NCI-H446 (cell line): Measurements from ENCODE around the gene APIP.

Experiments used
- DNase-seq, 2 experiments: peaks; one replicate each; lab custom pipeline; 2025; lab: John Stamatoyannopoulos, UW

Gene APIP, protein sequence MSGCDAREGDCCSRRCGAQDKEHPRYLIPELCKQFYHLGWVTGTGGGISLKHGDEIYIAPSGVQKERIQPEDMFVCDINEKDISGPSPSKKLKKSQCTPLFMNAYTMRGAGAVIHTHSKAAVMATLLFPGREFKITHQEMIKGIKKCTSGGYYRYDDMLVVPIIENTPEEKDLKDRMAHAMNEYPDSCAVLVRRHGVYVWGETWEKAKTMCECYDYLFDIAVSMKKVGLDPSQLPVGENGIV

DNA sequence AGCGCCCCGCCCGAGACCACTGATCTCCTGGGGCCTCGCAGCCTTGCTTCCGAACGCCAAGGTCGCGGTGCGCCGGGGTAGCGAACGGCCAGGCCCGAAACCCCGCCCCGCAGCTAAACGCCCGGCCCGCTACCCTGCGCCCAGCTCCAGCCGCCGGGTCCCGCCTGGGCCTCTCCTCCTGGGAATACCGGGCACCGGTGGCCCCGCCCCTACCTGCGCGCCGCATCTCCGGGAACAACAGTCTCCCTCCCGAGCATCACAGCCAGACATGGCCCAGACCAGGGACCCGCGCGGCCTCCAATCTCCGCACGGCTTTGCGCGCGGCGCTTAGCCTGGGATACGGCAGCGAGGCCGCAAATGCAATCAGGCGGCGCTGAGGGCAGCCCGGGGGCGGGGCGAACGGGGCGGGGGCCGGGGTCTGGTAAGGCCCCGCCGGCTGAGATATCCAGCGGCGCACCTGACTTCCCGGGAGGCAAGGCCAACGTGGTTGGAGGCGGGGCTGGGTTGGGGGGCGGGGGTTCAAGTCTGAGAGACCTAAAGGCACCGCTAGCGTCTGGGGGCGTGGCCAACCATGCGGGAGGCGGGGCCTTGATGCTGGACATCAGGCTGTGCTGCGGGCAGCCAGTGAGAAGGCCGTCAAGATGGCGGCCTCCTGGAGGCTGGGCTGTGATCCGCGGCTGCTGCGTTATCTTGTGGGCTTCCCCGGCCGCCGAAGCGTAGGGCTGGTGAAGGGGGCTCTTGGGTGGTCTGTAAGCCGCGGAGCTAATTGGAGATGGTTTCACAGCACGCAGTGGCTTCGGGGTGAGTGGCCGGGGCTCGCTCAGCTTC, at the start of gene APIP, which contains the start of gene PDHX:
APIP (minus strand) TSS at position 365 of the 828 bp plus-strand sequence; CDS start at position 270, 95 bp downstream.
PDHX (plus strand) TSS at position 604 of the 828 bp plus-strand sequence; CDS start at position 642, 38 bp downstream.
- peak; percentile 98 to 99 for DNase-seq

DNA sequence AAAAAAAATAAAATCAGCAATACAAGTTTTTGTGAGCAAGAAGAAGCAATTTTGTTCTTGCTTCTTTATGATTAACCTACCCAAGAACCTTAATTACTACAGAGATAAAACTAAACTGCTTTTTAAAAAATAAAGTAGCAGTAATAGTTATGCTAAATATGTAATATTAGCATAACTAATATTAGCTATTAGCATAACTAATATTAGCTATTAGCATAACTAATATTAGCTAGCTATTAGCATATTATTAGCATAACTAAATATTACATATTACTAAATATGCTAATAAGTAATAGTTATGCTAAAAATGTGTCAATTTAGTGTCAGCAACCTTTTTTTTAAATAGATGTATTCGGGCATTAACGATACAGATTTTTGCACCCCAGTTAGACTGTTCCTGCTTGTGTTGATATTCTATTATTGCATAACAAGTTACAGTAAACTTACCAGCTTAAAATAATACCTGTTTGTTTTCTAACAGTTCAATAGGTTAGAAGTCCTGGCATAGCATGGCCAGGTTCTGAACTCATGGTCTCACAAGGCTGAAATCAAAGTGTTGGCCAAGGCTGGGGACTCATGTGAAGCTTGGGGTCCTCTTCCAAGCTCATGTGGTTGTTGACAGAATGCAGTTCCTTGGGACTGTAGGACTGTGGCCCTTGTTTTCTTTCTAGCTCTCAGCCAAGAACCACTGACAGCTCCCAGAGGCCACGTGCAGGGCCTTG, 48.6 kb upstream of the APIP start:
- DNase-seq, result no peak

DNA sequence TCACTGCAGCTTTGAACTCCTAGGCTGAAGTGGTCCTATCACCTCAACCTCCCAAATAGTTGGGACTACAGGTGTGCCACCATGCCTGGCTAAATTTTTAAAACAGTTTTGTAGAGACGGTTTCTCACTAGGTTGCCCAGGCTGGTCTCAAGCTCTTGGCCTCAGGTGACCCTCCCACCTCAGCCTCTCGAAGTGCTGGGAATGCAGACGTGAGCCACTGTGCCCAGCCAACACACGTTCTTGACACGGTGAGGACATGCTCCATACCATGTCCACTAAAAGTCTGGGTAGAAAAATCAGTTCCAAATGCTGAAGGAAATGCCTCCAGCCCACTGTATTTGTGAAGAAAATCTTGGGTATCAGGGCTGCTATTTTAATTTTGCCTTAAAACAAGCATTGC, 47.2 kb upstream of the APIP start:
- no peak for DNase-seq

DNA sequence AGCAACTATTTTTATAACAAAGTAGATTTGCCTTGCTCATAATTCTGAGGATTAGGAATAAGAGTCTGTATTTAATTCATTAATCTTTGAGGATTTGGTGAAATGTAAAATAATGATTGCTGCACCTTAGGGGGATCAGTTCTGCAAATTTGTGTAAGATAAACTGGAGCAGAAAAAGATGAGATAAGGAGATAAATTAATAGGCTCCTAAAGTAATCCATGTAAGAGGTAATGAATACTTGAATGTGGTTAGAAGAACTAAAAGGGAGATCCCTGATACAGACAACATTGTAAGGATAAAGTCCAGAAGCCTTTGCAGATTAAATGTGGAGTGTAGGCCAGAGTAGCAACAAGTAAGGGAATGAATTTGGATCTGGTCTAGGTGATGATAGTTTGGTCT, 45.9 kb upstream of the APIP start:
- DNase-seq, result no peak

DNA sequence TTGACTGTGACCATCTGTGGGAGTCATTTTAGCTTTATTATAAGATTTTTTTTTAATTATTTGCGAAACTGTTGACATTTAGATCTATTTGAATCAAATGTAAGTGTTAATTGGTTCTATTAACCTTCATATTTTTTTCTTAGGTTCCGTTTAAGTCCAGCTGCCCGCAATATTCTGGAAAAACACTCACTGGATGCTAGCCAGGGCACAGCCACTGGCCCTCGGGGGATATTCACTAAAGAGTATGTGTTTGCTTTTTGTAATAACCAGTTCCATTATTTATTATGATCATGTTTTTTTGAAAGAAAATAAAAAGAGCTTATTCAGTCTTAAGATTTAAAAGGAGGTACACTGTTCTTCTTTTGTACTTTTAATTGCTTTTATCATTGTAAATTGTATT, 44.1 kb upstream of the APIP start:
- DNase-seq, result peak in 1 of 2 experiments; percentile 20

DNA sequence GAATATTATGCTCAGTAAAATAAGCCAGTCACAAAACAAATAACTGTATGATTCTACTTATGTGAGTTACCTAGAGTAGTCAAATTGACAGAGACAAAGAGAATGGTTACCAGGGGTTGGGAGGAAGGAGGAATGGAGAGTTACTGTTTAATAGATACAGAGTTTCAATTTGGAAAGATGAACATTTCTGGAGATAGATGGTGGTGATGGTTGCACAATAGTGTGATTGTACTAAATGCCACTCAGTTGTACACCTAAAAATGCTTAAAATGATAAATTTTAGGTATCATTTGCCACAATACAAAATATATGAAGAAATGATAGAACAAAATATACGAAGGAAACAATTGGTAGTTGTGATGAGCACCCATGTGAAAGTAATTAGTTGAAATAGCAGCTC, 43.6 kb upstream of the APIP start:
- no peak for DNase-seq

DNA sequence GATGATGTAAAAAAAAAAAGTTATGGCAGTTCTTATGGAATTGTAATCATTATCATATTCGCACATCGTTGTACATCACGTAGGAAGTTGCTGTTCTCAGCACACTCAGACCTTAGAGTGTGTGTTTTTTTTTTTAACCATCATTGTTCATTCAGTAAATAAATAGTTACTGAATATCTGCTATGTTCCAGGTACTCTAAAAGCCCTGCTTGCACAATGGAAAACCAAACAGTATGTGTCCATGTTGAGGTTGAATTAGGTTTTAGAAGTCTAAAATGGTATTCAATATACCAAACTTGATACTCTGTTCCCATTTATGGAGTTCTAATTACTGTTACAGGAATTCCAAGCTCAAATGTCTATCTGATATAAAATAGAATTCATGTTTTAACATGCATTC, 41.4 kb upstream of the APIP start:
- DNase-seq, result no peak

DNA sequence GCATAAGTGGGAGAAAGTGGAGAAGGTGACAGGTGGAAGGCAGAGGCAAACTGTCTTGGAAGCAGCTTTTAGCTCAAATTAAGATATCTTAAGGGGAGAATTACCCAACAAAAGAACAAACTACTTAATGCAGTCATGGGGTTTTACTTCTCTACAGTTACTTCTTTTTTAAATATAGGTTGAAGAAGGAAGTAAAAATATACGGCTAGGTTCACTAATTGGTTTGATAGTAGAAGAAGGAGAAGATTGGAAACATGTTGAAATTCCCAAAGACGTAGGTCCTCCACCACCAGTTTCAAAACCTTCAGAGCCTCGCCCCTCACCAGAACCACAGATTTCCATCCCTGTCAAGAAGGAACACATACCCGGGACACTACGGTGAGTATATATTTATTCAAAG, 41.0 kb upstream of the APIP start:
- no peak for DNase-seq

DNA sequence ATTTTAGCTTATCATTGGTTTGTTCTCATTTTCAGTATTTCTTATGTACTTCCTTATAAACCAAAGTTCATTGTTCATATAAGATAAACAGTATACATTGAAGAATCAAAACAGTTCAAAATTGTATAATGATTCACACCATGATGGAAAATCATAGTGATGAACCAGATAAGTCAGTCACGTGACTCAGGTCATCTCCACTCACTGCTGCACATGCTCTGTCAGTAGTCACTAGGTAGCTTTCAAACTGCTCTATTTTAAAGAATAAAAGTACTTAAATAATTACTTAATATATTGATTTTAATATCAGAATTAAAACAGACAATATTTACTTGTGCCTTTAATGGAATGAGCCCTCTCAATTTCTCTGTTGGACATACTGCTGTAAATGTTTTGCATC, 37.8 kb upstream of the APIP start:
- no peak for DNase-seq

DNA sequence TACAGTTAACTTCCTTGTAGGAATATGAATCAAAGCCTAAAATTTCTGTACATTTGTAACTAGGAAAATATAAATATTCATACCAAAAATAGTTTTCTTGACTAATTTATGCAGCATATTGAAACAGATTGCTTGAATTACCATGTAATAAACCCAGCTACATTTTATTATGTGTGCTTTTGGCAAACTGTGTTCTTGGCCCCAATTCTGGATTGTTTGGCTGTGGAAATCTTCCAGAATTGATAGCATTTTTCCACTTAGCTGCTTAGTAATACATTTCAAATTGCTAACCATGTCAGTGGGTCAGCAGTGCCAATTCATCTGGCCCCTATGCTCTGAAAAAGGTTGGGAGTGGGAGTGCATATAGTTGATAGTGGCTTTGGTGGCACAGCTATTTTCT, 32.5 kb upstream of the APIP start:
- DNase-seq, result peak; percentile 15 to 62

DNA sequence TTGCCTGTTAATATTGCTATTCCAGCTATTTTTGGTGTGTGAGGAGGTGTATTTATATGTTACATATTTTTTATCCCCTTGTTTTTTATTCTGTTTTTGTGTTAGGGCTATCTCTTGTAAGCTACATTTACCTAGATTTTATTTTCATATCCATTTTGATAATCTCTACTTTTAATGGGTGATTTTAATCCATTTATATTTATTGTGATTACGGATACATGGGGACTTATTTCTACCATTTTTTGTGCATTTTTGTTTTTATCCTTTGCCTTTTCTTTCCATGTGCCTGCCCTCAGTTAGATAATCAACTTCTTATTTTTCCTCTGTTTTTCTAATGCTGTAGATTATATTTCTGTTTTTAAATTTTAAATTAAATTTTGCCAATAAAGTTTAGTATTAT, 28.5 kb upstream of the APIP start:
- DNase-seq, result no peak

DNA sequence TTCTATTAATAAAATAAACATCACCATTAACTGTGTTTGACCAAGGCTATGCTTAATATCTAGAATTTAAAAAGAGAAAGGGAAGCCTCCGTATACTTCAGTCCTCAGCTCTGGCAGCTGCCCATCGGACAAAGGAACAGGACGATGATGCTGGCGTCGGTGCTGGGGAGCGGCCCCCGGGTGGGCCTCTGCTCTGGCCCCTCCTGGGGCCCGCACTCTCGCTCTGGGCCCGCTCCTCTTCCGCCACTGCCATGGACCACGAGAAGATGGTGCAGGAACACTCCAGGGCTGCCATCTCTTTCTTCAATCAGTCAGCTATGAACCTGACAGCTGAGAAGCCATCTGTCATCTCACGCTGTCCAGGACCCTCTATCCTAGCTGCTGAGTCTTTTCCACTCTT, 25.5 kb upstream of the APIP start:
- DNase-seq, result peak in 1 of 2 experiments; percentile 8

DNA sequence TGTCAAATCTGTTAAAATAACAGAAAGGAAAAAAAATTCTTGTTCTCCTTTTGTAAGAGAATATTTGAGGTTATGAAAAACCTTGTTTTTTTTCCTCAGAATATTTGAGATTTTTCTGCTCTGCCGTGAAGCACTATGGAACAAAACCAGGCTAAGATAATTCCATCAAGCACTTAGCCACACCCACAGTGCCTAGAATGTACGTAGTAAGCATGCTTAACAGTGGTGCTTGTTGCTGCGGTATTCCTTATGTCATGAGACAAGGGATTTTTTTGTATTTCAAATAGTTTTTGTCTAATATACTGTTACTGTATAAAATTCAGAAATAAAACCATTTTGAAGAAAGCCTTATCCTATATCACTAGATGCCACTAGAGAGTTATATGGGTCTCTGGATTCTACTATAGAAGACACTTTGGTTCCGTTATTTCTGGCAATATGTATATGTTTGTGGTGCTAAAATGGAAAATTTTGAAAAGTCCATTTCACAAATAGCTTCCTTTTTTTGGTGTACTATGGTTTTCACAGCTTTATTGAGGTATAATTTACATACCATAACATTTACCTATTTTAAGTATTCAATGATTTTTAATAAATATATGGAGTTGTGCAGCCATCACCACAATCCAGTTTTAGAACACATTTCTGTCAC, 24.0 kb upstream of the APIP start:
- no peak for DNase-seq

DNA sequence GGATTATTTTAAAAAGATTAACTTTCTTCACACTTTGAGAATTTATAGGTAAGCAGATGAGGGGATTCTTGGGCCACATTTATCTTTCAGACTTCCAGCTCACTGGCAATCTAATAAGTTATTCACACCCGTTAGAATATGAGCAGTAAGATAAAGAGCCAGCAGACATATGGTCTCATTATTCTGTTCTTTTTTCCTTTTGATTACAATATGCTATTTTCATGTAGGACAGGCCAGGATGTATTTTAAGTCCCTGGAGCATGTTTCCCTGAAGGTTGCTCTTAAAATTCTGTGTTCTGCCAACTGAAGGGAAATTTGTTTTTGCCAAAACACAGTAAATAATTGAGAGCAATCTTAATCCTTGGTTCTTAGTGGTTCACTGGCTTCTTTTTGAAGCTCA, 22.4 kb upstream of the APIP start:
- DNase-seq, result peak in 1 of 2 experiments; percentile 8

DNA sequence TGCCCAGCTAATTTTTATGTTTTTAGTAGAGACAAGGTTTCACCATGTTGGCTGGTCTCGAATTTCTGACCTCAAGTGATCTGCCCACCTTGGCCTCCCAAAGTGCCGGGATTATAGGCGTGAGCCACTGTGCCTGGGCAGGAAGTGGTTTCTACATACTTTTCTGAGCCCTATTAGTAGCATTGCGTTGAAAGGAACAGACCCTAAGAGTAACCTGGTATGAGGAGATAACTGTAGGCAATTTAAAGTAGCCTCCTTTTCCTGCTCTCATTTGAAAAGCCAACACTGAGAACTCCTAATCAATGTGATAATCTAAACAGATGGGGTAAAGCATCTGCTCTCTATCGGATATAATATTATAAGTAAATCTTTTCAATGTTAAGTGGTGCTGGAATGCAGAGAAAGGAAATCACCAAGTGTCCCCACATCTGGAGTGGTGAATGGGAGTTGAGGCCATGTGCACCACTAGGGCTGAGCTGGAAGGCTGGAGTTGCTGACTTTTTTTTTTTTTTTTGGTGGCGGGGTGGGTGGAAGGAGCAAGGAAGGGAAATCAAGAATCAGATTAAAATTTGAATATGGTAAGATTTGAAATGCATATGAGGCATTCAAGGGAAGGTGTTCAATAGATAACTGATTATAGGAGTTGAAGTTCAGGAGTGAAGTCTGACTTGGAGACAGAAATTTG, 20.9 kb upstream of the APIP start:
- DNase-seq, result no peak

DNA sequence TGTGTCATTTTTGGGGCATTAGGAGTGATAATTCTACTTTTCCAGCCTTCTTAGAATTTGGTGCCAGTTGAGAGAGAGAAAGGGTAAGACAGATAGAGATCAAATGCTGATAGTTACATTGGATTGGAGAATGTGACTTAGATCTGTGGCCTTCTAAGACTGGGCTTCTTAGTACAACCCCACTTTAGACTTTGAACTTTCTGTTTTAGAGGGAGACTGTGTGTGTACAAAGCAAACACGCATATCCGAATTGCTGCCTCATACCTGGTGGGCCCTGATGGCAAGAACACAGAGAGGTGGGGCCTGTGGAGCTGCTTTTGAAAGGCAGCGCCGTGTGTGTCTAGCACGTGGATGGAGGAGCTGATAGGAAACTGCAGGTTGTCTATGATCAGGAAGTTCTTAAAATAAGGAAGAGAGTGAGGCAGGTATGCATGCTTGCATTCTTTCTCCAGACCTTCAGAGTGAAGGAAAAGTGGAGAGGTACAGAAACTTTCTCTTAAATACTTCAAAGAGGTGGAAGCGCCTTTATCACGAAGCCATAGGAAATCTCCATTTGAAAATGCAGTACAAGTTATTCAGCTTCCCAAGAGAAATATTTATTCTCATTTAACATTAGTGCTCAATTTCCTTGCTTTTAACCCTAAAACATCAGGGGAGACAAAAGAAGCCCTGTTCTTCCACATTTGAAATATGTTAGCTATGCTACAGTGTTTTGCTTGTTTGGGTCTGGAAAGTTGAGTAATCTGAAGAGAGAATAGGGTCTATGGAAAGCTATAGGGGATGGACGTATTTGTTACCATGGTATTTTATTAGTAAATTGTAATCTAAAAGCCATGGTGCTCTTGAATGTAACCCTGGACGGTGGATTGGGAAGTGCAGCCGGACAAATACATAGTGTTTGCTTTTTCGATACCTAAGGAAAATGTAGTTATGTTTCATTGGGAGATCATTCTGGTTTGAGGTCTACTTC, 13.9 kb upstream of the APIP start:
- DNase-seq, result no peak

DNA sequence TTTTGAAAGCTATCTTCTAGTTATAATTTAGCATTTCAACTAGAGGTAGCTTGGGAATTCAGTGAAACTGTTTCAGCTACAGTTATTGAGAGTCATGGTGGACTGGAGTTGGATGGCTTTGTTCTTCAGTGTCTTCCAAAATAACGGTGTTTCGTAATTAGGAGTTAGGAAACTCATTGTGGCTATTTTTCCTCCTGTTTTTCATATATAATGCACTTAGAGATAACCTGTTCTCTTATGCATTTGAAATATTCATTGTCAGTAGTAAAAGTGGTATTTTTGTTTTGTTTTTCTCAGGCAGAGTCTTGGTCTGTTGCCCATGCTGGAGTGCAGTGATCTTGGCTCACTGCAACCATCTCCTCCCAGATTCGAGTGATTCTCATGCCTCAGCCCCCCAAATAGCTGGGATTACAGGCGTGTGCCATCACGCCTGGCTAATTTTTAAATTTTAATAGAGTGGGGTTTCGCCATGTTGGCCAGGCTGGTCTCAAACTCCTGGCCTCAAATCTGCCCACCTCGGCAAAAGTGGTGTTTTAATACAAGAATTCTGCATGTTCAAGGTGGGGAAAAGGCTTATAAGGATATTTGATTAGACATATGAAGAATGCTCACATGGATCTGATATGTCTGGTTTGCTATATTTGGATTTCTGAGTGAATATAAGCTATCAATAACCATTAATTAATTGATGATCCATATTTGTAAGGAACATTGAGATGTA, 12.9 kb upstream of the APIP start:
- no peak for DNase-seq

DNA sequence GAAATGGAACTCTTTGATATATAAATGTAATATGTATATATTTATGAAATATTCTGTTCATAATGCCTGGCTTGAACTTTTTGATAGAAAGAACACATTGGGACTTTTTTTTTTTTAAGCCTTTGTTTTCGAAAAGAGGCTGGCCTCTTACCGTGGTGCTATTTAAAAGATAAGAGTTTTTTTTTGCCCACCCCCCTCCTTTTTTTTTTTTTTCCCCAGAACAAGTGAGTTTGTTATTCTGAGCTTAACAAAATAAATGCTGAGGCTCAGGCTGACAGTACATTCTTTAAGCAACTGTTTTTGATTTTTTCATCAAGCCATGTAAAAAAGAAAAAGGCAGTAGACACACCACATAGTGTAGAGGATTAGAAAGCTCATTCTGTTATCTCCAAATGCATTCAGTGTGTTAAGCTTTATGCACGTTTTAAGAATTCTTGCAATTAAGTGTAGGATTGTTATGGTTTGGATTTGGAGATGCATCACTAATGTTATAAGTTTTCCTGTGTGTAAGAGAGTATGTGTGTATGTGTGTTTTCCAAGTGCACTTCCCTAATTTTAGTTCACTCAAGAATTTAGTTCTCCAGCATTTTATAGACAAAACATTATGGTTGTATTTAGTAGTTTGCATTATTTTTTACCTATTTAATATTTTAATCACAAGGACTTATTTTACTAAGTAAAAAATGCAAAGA, 12.2 kb upstream of the APIP start:
- DNase-seq, result no peak

DNA sequence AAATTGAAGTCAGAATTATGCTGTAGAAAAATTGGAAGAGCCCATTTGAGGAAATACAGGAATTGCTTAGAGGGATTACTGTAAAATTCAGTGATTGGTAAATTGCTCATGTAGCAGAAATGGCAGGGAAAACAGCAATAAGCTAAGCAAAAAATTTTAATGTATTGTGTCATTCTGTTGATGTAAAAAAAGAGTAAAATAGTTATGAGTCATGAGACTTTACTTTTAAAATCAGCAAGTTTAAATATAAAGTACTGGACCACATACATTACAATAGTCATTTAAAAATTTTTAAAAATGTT, 10.6 kb upstream of the APIP start:
- DNase-seq, result no peak
